HG02588 (cell line): ENCODE measurements around the gene TTLL11.

Experiments
- ATAC-seq: cut with Tn5 transposase; IDR thresholded peaks from one replicate; pipeline ENCODE4 v1.9.1; 2021; ENCODE audit warnings: mild to moderate bottlenecking, moderate library complexity; ENCODE audit not compliant: unreplicated experiment

TTLL11 gene

GRCh38 chr9:121839726-121840500 is 253.2 kb downstream of the TTLL11 start:
- ATAC-seq: peak; percentile 63

DNA sequence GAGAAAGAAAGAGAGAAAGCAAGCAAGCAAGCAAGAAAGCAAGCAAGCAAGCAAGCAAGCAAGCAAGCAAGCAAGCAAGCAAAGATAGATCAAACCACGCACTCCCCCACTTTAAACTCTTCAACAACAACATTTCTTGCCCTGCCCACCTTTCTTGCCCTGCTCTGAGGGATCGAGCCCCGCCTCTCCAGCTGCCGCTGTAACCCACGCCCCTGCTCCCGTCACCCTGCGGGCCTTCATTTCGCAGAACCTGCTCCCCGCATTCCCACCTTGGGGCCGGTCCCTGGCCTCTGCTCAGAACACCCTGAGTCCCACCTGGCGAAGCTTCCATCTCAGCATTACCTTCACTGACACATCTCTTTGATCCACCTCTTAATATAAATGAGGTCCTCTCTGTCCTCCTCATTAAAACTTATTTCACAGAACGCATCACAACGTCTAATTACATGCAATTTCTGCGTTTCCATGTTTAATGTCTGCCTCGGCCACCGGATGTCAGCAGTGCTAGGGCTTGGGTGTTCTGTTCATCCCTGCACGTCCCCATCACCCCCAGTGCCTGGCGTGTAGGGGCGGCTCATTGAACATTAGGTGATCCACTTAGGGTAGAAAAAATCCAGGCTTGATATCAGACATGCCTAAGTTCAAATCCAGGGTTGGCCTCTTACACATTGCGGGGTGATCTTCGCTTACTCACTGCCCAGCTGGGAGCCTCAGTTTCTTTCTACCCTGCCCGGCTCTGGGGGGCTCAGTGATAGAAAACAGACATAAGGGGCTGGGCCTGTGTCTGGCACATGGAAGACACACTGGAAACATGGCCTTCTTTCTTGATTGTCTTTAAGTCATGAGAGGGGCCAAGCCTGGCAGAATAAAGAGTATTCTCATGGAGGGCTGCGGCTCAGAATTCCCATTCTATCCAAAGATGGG is 254.1 kb downstream of the TTLL11 start:
- ATAC-seq: no peak

DNA sequence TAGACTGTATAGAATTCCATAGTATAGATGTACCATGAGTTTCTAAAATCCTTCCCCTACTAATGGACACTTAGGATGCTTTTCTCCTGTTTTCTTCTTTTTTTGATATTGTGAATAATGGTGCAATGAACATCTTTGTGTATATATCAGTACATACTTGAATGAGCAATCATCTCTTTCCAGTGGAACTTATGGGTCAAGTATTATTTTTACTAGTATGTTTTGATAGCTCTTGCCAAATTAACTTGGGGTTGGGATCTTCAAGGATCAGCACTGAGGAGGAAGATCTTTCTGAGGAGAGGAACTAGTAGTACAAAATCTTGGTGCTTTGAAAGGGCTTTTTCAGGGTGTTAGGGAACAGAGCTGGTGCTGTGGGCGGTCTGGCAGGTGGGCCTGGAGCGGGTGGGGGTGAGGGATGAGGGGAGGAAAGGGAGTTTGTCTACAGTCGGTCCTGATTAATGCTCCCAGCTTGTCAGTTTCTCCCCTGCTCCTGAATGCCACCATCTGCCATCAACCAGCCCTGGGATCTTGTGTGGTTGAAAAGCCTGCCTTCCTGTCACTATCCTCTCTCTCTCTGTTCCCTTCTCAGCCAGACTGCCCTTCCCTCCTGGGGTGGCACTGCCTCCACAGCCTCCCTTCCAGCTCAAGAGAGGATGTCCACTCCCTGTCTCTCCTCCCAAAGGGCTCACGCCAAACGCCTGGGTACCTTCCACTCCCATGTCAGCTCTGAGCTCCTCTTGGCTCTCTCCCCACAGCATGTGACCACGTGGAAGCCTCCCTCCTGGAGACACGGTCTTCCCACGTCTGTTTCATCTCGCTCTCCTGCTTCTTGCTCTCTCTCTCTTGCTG is 255.8 kb downstream of the TTLL11 start:
- ATAC-seq: no peak

DNA sequence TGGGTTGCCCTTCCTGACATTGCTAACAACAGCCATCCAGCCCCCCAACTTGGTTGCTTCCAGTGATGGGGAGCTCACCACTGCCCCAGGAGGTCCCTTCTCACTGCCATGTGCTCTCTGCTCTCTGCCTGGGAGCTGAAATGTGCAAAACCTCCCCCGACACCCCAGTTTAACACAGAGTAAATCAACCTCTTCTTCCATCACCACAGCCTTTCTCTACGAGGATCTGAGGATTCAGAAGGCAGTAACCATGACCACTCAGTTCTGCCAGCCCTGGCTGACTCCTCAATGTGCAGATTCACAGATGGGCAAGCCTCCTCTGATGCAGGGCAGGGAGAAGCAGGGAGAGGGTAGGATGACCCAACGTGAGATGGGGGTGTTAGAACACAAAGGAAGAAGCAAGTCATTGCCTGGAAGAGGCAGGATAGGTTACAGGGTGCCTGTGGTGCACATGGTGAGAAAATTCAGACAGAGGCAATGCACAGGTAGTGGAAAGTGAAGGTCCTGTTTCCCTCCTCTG is 256.7 kb downstream of the TTLL11 start:
- no peak for ATAC-seq

DNA sequence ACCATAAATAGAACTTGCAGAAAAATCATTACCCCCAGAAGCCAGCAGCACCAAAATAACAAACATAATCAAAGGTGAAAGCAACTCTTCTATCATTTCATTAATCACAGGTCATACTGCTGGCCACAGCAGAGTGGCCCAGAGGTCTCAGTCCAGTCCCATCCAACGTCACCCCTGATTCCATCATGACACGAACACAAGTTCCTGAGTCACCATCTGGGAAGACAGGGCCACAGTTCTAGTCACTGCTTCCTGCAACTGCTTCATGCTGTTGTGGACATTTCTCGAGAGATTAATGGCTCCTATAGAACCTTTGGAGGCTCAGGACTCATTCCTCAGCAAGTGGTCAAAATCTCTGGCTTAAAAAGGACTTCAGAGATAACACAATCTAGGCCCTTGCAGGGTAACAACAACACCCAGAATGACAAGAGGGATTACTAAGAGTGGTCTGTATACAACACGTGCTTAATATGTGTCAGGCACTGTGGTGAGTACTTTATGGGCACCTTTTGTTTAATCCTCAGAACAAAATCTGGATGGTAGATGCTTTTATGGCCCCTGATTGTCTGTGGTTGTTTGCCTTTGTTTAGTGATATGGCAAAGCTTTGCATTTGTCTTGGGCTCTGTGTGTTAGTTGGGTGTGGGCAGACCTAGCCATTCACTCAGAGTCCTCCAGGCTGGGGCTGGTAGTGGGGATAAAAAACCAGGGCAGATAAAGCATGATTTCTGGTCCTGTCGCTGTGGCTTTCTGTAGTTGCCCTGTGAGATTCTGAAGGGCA is 257.3 kb downstream of the TTLL11 start:
- no peak for ATAC-seq

- no peak for ATAC-seq
Observed at GRCh38 chr9:121833061-121833460, 260.0 kb downstream of the TTLL11 start.

DNA sequence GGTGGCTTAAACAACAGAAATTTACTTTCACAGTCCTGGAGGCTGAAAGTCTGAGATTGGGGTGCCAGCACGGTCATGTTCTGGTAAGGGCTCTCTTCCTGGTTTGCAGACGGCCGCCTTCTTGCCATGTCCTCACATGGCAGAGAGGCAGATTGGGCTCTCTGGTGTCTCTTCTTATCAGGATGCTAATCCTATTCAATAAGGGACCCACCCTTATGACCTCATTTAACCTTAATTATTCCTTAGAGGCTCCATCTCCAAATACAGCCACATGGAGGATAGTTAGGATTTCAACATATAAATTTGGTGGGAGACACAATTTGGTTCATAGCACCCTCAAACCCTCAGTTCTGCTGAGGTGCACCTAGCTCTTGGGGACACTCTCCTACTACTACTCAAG is 261.2 kb downstream of the TTLL11 start:
- ATAC-seq: no peak

GRCh38 chr9:121830441-121831140 is 262.5 kb downstream of the TTLL11 start:
- no peak for ATAC-seq

DNA sequence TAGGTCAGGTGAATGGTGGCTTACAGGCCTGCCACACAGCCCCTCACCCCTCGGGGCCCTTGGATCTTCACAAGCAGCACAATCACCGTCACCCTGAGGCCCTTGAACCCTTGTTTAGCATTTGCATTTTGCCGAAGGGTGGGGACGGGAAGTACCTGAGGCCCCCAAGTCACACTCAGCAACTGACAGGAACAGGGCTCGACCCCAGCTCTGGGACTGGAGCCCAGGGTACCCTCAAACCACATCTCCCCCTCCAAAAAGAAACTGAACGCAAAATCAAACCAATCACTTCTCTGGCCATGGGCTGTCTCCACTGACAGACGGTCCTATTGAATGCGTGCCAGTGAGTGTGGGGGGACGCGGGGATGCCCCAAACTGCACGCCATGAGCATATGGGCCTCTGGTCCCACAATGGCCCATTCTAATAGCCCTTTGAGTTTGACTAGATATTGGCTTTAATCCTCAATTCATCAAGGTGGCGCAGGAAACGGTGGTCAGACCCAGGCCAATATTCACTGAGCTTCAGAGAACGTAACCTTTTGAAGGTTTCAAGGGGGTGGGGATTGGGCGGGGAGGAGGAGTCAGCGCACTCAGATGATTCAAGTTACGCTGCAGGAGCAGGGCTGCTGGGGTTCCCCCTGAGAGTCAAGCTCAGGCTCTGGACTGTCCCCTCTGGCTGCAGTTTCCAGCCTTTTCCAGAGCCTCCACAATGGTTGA is 265.7 kb downstream of the TTLL11 start:
- no peak for ATAC-seq

GRCh38 chr9:121826711-121827110 is 266.4 kb downstream of the TTLL11 start:
- no peak for ATAC-seq

GRCh38 chr9:121825031-121825691 is 267.9 kb downstream of the TTLL11 start:
- no peak for ATAC-seq

DNA sequence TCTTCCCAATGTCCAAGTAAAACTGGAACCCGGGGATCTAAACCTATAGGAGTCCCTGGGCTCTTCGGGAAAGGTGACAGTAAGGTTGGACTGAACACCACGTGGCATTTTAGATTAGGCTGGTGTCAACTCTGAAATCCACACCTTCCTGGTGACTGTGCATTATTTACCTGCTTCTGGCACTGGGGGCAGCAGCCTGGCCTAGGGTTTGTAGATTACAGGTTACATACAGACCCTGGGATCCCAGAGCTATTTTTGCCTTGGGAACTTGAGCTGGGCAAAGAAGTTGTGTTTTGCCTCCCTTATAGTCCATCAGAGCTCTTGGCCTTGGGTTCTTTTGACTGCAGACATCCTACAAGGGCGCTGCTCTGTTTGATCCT is 268.5 kb downstream of the TTLL11 start:
- no peak for ATAC-seq

DNA sequence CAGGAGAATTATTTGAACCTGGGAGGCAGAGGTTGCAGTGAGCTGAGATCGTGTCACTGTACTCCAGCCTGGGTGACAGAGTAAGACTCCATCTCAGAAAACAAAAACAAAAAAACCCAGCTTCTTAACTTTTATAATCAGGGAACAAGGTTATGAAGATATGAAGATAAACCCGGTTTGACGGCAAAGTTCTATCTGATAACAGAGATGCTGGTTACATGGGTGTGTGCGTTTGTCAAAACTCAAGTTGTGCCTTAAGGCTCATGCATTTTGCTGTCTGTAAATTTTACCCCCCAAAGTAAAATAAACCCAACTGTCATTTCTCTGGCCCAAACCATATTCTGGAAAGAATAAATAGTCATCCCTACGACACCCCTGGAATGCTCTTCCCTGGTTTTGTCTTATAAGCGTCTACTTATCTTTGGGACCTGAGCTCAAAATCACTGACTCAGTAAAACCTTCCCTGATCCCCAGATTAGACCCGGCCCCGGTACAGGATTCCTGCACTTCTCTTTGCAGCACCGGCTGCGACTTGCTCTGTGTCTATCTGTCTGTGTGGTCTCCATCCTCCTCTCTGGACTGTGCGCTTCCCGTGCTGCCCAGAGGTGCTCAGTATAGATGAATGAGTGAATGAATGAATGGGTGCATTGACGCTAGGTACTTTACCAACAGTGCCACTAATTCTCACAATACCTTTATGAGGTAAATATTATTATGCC is 269.5 kb downstream of the TTLL11 start:
- ATAC-seq: no peak

DNA sequence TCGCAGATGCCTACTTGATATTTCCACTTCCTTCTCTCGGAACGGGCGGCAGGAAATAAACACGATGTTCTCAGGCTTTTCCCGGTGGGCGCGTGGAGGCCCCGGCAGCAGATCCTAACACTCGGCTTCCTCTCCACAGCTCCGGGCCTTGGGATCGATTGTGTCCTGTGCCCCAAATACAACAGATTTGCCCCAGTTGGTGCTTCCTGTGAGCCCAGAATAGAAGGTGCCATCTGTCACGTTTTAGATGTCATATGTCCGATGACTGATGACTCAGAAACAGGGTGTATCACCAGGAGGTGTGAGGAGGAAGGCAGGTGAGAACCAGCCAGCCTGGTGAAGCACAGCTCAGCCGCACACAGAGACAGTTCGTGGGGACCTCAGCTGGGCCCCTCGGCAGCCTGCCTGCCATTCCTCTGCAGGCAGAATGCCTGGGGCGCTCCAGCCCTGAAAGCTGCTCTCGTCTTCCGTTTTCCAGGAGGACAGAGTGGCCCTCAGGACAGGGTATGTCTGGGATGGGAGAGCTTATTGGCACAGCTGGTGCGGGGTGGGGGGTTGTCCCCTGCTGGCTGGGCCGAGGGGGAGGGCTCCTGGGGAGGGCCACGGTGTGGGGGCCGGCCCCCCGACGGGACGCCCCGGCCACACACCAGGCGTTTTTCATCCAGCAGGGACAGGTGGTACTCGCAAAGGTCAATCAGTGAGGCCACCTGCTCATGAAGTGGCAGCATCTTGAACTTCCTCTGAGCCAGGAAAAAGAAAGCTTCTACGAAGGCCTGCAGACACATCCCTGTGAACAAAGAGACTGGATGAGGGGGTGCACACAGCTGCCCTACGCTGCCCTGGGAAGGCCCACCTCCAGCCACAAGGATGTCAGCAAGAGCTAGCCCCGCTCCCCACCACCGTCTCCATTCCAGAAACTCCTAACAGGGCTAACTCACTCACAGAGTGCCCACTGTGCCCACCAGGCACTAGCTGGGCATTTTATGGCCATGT is 270.7 kb downstream of the TTLL11 start:
- ATAC-seq: no peak

DNA sequence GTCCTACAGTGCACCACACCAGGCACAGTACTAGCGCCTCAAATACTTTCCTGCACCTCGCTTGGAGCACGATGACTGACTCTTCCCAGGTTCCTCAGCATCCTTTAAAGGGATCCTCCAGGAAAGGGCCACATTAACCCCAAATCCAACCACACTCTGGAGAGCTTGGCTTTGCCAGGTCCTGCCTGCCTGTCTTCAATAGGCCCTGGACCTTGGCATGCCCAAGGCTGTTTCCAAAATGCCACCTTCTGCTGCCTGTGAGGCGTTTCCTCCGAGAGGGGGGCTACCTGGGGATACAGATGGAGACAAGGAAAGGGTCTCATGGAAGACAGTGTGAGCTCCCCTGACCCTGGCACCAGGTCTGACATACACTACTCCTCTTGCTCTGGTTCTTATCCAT is 271.8 kb downstream of the TTLL11 start:
- no peak for ATAC-seq

GRCh38 chr9:121820286-121821005 is 272.7 kb downstream of the TTLL11 start:
- ATAC-seq: no peak
